ENCODE data around the gene ARHGAP10. TPM values are rescaled to one million over a fixed set of nuclear protein-coding genes. Genes with fewer than 3 reads are reported as not detected.
"Not testable (repeated sequence)": the region's sequence is repeated elsewhere in the genome, so short reads cannot be mapped to it uniquely, and the experiment has no call there.

Gene ARHGAP10
- total RNA-seq, 1 experiment from 2014 or later = 9.7 TPM

- no peaks in the 10 kb centered on the region for H3K36me3 ChIP-seq (replicated peaks; ENCODE audit: control insufficient read depth, insufficient read depth, low read length)
- no peaks in the 10 kb centered on the region for H3K27me3 ChIP-seq (ENCODE audit: control insufficient read depth, insufficient read depth, low read length)
- DNase-seq = no peak
- H3K4me3 ChIP-seq (ENCODE audit: insufficient read depth, low read depth, low read length) = no peak overlapping the region
These were observed 55.3 kb downstream of the ARHGAP10 start for GRCh38 chr4:147787204-147787603.

DNA sequence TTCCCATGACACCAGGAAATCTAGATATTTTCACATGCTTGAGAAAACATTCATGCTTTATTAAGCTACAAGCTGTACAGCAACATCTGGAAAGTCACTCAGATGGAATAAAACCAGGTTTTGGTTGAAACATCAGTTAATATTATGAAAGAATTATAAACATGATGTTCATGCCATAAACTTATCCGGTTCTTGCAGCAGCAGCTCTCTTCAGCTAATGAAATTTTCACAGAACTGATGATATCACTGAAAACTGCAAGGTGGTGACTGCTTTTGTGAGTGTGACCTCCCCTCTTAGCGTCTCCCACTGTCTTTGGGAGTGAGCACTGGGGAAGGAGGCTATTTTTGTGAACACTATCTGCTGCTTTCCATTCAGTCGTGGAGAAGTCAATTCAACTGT lies 56.9 kb downstream of the ARHGAP10 start:
- H3K27me3 ChIP-seq (ENCODE audit: control insufficient read depth, insufficient read depth, low read length) = no peaks in the 10 kb centered on the region
- DNase-seq = no peak
- H3K36me3 ChIP-seq (replicated peaks; ENCODE audit: control insufficient read depth, insufficient read depth, low read length) = no peaks in the 10 kb centered on the region

DNA sequence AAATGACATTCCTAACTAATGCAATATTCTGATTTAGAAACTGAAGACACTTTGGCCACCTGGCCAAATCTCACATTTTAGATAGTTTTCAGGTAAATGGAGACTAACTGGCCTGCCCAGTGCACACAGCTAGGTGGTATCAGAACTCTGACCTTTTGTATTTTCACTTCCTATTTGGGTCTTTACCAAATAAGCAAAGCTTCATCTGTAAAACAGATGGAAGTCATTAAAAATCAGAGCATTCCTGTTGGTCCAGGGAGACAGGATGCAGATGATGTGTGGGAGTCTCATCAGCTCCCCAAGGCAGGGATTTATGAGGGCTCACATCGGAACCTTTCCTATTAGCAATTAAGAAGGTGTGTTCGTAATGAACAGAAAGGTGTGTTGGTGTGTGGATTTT lies 57.7 kb downstream of the ARHGAP10 start:
- no peak for DNase-seq
- Histone ChIP-seq H3K4me3 (ENCODE audit: insufficient read depth, low read depth, low read length) (no peak overlapping the region), H3K27me3 (ENCODE audit: control insufficient read depth, insufficient read depth, low read length) (no peaks in the 10 kb centered on the region), H3K36me3 (replicated peaks; ENCODE audit: control insufficient read depth, insufficient read depth, low read length) (no peaks in the 10 kb centered on the region)

More for the DNA sequence above, 56.9 kb downstream of the ARHGAP10 start:
- no peak overlapping the region for H3K4me3 ChIP-seq (ENCODE audit: insufficient read depth, low read depth, low read length)

DNA sequence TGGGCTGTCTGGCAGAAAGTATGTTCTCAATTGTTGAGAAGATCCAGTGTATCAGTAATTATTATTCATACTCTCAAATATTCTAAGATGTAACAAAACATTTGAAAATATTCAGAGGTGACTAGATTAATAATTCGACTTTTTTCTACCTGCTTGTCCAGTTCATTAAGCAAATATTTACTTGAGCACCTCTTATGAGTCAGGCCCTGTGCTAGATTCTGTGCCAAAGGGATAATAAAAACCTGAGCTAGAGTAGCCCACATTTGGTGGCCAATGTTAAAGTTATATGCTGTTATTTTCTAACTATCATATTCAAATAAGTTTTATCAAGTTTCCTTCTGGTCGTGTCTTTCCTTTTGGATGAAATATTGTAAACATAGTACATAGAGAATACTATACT lies 58.5 kb downstream of the ARHGAP10 start:
- no peak overlapping the region for H3K4me3 ChIP-seq (ENCODE audit: insufficient read depth, low read depth, low read length)
- no peaks in the 10 kb centered on the region for H3K27me3 ChIP-seq (ENCODE audit: control insufficient read depth, insufficient read depth, low read length)
- no peak for DNase-seq
- H3K36me3 ChIP-seq (replicated peaks; ENCODE audit: control insufficient read depth, insufficient read depth, low read length) = no peaks in the 10 kb centered on the region

- no peak for DNase-seq
- H3K36me3 ChIP-seq (replicated peaks; ENCODE audit: control insufficient read depth, insufficient read depth, low read length) = no peaks in the 10 kb centered on the region
- no peak overlapping the region for H3K4me3 ChIP-seq (ENCODE audit: insufficient read depth, low read depth, low read length)
- no peaks in the 10 kb centered on the region for H3K27me3 ChIP-seq (ENCODE audit: control insufficient read depth, insufficient read depth, low read length)
These were observed 59.5 kb downstream of the ARHGAP10 start for GRCh38 chr4:147791341-147791740.

- H3K27me3 ChIP-seq (ENCODE audit: control insufficient read depth, insufficient read depth, low read length) = no peaks in the 10 kb centered on the region
- DNase-seq = no peak
- H3K4me3 ChIP-seq (ENCODE audit: insufficient read depth, low read depth, low read length) = no peak overlapping the region
- no peaks in the 10 kb centered on the region for H3K36me3 ChIP-seq (replicated peaks; ENCODE audit: control insufficient read depth, insufficient read depth, low read length)
These were observed 60.0 kb downstream of the ARHGAP10 start for GRCh38 chr4:147791865-147792264.

DNA sequence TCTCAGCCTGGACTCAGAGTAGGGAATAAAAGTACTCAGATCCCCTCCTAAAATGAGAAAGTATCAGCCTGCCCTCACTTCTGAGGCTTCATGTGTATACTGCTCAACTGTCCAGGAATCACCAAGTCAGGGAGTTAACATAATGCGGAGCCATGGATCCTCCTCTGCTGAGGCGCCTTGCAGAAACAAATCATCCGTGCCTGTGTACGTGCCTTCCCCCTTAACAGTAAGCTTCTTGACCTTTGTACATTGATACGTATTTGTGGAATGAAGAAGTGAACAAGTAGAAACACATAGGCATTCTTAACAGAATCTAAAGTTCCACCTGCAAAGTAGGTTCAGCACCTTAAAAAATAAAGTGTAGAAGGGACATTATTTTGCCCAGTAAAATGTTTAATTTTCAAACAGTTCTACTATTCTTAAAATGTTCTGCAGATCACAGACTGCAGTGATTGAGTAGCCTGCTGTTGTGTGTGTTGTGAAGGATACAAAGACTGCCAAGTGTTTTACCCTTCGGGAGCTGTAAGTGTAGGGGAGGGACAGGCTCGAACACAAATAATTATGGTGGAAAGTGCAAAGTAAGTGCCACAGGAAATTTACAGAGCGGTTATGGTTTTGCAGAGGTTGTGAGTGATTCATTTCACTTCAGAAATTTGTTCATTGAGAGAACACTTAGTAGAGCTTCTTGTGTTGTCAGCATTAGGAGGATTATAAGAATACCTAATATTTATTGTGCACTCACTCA lies 61.9 kb downstream of the ARHGAP10 start:
- no peaks in the 10 kb centered on the region for H3K36me3 ChIP-seq (replicated peaks; ENCODE audit: control insufficient read depth, insufficient read depth, low read length)
- H3K4me3 ChIP-seq (ENCODE audit: insufficient read depth, low read depth, low read length) = no peak overlapping the region
- no peak for DNase-seq

DNA sequence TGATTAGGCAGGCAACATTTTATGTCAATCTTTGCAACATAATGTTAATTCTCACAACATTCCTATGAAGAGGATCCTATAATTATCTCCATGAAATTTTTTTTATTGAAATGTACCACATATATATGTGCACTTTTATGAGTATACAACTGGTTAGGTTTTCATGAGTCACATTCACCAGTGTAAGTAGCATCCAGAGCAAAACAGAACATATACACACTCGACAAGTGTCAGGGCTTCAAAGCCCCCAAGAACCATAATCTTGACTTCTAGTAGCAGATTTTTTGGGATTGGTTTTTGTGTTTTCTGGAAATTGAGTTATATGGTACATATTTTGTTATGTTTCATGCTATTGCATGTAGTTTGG lies 62.4 kb downstream of the ARHGAP10 start:
- Histone ChIP-seq H3K36me3 (replicated peaks; ENCODE audit: control insufficient read depth, insufficient read depth, low read length) (no peaks in the 10 kb centered on the region), H3K27me3 (ENCODE audit: control insufficient read depth, insufficient read depth, low read length) (no peaks in the 10 kb centered on the region), H3K4me3 (ENCODE audit: insufficient read depth, low read depth, low read length) (no peak overlapping the region)
- DNase-seq = no peak

More for the DNA sequence above, 61.9 kb downstream of the ARHGAP10 start:
- no peaks in the 10 kb centered on the region for H3K27me3 ChIP-seq (ENCODE audit: control insufficient read depth, insufficient read depth, low read length)

DNA sequence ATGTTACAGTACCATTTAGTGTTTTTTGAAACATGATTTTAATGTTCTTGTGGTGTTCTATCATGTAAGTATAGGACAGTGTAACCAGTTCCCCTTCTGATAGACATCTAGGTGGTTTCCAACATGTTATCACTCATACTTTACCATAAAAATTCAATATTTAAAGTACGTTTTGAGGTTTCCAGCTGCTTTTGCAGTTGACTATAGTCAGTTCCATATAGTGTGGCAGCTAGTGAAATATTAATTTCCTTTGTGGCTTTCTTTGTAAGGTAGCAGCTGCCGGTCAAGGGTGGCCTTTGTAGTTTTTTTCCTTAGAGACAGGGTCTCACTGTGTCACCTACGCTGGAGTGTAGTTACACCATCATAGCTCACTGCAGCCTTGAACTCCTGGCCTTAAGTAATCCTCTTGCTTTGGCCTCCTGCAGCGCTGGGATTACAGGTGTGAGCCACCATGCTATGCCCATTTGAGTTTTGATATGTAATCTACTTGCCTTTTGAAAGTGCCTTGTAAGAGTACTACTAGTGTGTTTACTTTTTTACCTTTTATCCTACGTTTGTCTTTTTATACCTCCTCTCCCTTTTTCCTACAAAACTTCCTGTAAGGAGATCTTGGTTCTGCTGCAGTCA lies 63.0 kb downstream of the ARHGAP10 start:
- no peak for DNase-seq
- Histone ChIP-seq H3K27me3 (ENCODE audit: control insufficient read depth, insufficient read depth, low read length) (no peaks in the 10 kb centered on the region), H3K36me3 (replicated peaks; ENCODE audit: control insufficient read depth, insufficient read depth, low read length) (no peaks in the 10 kb centered on the region), H3K4me3 (ENCODE audit: insufficient read depth, low read depth, low read length) (no peak overlapping the region)

- H3K27me3 ChIP-seq (ENCODE audit: control insufficient read depth, insufficient read depth, low read length); H3K4me3 ChIP-seq (ENCODE audit: insufficient read depth, low read depth, low read length); H3K36me3 ChIP-seq (replicated peaks; ENCODE audit: control insufficient read depth, insufficient read depth, low read length); DNase-seq: not testable (repeated sequence)
These were observed 67.2 kb downstream of the ARHGAP10 start for GRCh38 chr4:147799057-147799456.

GRCh38 chr4:147799986-147800555 lies 68.2 kb downstream of the ARHGAP10 start:
- Histone ChIP-seq H3K36me3 (replicated peaks; ENCODE audit: control insufficient read depth, insufficient read depth, low read length) (no peaks in the 10 kb centered on the region), H3K4me3 (ENCODE audit: insufficient read depth, low read depth, low read length) (no peak overlapping the region), H3K27me3 (ENCODE audit: control insufficient read depth, insufficient read depth, low read length) (no peaks in the 10 kb centered on the region)
- peak; percentile 10 for DNase-seq

DNA sequence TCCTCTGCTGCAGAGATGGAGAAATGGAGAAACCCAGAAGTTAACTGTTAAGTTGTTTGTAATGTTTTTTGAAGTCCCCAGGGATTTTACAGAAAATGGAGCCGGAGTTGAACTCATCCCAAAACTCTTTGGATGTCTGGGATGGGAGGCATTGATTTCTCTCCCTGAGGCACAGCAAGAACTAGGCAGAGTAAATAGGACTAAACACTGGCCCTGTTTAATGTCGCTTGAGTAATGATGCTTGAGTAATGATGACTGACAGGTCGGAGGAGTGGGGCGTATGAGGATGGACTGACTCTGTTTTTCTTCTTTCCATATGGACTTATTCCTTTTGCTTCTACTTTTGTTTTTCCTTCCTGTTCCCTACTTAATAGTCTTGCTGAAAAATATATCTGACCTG lies 69.9 kb downstream of the ARHGAP10 start:
- H3K4me3 ChIP-seq (ENCODE audit: insufficient read depth, low read depth, low read length) = no peak overlapping the region
- H3K36me3 ChIP-seq (replicated peaks; ENCODE audit: control insufficient read depth, insufficient read depth, low read length) = no peaks in the 10 kb centered on the region
- H3K27me3 ChIP-seq (ENCODE audit: control insufficient read depth, insufficient read depth, low read length) = no peaks in the 10 kb centered on the region
- DNase-seq = no peak

- no peaks in the 10 kb centered on the region for H3K36me3 ChIP-seq (replicated peaks; ENCODE audit: control insufficient read depth, insufficient read depth, low read length)
- no peaks in the 10 kb centered on the region for H3K27me3 ChIP-seq (ENCODE audit: control insufficient read depth, insufficient read depth, low read length)
- no peak overlapping the region for H3K4me3 ChIP-seq (ENCODE audit: insufficient read depth, low read depth, low read length)
- no peak for DNase-seq
These were observed 70.5 kb downstream of the ARHGAP10 start for GRCh38 chr4:147802346-147802745.

- Histone ChIP-seq H3K4me3 (ENCODE audit: insufficient read depth, low read depth, low read length) (no peak overlapping the region), H3K36me3 (replicated peaks; ENCODE audit: control insufficient read depth, insufficient read depth, low read length) (no peaks in the 10 kb centered on the region), H3K27me3 (ENCODE audit: control insufficient read depth, insufficient read depth, low read length) (no peaks in the 10 kb centered on the region)
- no peak for DNase-seq
These were observed 74.1 kb downstream of the ARHGAP10 start for GRCh38 chr4:147805946-147806345.

DNA sequence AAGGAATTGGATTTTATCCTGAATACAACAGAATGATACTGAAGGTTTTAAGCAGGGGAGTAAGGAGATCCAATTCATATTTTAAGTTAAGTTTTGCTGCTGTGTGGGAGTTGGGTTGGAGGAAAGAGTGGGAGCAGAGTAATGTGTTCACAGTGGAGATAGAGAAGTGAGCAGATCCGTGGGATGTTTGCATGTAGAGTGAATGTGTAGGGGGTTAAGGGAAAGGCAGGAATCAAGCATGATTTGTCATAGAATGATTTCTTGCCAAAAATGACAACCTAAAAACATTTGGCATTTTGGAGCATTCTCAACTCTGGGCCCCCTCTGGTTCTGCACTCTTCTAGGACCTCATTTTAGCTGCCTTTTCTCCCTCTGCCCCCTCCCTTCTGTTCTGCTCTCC lies 76.6 kb downstream of the ARHGAP10 start:
- no peak overlapping the region for H3K4me3 ChIP-seq (ENCODE audit: insufficient read depth, low read depth, low read length)
- no peaks in the 10 kb centered on the region for H3K27me3 ChIP-seq (ENCODE audit: control insufficient read depth, insufficient read depth, low read length)
- DNase-seq = no peak
- no peaks in the 10 kb centered on the region for H3K36me3 ChIP-seq (replicated peaks; ENCODE audit: control insufficient read depth, insufficient read depth, low read length)
